ENCODE measurements around the gene PLXNB3.

DNA sequence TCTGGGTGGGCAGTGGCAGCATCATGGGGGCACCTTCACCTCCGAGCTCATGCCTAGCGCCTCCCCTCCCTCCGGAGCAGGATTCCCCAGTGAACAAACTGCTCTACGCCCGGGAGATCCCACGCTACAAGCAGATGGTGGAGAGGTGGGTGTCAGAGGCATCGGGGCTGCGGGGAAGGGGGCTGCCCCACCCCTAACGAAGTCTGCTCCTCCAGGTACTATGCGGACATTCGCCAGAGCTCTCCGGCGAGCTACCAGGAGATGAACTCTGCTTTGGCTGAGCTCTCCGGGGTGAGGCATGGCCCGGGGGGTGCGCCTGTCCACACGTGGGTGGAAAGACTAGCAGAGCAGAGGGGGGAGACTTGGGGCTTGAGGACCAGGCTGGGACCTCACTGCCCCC is 14.1 kb downstream of the PLXNB3 start:
- TF ChIP-seq POLR2AphosphoS5 (IDR thresholded peaks at IDR 0.05; ENCODE audit: low read depth, low read length) (no peak), CTCF (IDR thresholded peaks at IDR 0.05) (no peak)
